ENCODE measurements around the gene FUT2. TPM values are rescaled to one million over a fixed set of nuclear protein-coding genes. Genes with fewer than 3 reads are reported as not detected.

The FUT2 gene
- total RNA-seq, 2 donors from 2014 or later = 125 to 141 TPM

- Histone ChIP-seq H3K9ac (ENCODE audit: low read depth in 2 of 2, low read length in 2 of 2) (no peak within 1 kb of the TSS), H3K4me1 (no peaks in the 10 kb centered on the region), H3K4me3 (no peak within 1 kb of the TSS), H3K27ac (no peak within 1 kb of the TSS), H3K36me3 (no peaks in the 10 kb centered on the region), H3K27me3 (no peaks in the 10 kb centered on the region), H3K9me3 (no peaks in the 10 kb centered on the region)
- no peak for DNase-seq
- intact Hi-C loops (cut with DNase I) = no loop called here
- no peak for TF ChIP-seq CTCF (IDR thresholded peaks at IDR 0.05)
These were observed 22.8 kb upstream of the FUT2 start, which contains the start of gene NTN5 for GRCh38 chr19:48672994-48673393. Gene NTN5 (minus strand): TSS chr19:48673017. CDS start chr19:48670986, 2,031 bp downstream.

GRCh38 chr19:48673436-48674100 is 22.2 kb upstream of the FUT2 start:
- Histone ChIP-seq H3K9me3 (no peaks in the 10 kb centered on the region), H3K4me1 (peaks cover 3% of the 10 kb centered on the region), H3K4me3 (no peak overlapping the region), H3K36me3 (no peaks in the 10 kb centered on the region), H3K9ac (ENCODE audit: low read depth in 2 of 2, low read length in 2 of 2) (no peak overlapping the region), H3K27ac (no peak overlapping the region), H3K27me3 (no peaks in the 10 kb centered on the region)
- intact Hi-C loops (cut with DNase I) = no loop called here
- no peak for TF ChIP-seq CTCF (IDR thresholded peaks at IDR 0.05)
- no peak for DNase-seq

DNA sequence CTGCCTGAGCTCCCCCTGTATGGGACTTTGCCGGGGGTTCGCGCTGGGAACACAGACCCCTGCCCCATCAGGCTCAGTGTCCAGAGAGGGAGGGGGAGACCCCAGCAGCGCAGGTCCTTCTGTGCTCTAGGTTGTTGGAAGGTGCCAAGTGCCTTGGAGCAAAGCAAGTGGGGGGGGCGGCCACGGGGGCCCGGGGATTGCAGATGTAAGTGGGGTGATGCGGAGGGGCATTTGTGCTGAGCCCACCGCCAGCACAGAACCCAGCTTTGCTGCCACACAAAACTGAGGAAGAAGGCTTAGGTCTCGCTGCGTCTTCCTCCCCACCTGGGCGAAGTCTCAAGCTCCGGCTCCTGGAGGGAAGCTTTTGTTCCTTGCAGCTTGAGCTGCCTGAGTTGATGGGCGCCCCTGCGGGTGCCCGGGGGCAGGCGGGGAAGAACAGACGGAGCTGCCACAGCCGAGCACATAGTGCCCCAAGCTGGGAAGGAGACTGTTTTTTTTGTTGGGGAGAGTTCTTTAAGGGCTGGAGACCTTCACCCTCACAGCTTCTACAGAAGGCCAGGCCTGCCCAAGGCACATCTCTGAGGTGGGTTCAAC is 21.5 kb upstream of the FUT2 start:
- Histone ChIP-seq H3K9ac (ENCODE audit: low read depth in 2 of 2, low read length in 2 of 2) (no peak overlapping the region), H3K4me1 (peaks cover 3% of the 10 kb centered on the region), H3K27ac (no peak overlapping the region), H3K36me3 (no peaks in the 10 kb centered on the region), H3K9me3 (no peaks in the 10 kb centered on the region), H3K27me3 (no peaks in the 10 kb centered on the region), H3K4me3 (no peak overlapping the region)
- DNase-seq = no peak
- intact Hi-C loops (cut with DNase I) = no loop called here
- TF ChIP-seq CTCF (IDR thresholded peaks at IDR 0.05) = no peak

- H3K4me3 ChIP-seq = no peak overlapping the region
- peak; percentile 84 for TF ChIP-seq CTCF (IDR thresholded peaks at IDR 0.05)
- intact Hi-C loops (cut with DNase I) = loop anchor here (5.0 kb wide), 1 partner anchor 62 kb away; no protein-coding TSS in a partner anchor
- no peaks in the 10 kb centered on the region for H3K9me3 ChIP-seq
- peak overlapping the region in 1 of 2 donors; percentile 35 for H3K9ac ChIP-seq (ENCODE audit: low read depth in 2 of 2, low read length in 2 of 2)
- peaks cover 3% of the 10 kb centered on the region for H3K4me1 ChIP-seq
- no peak overlapping the region for H3K27ac ChIP-seq
- H3K27me3 ChIP-seq = no peaks in the 10 kb centered on the region
- no peaks in the 10 kb centered on the region for H3K36me3 ChIP-seq
- peak; percentile 87 for DNase-seq
These were observed 20.6 kb upstream of the FUT2 start for GRCh38 chr19:48674921-48675824.

DNA sequence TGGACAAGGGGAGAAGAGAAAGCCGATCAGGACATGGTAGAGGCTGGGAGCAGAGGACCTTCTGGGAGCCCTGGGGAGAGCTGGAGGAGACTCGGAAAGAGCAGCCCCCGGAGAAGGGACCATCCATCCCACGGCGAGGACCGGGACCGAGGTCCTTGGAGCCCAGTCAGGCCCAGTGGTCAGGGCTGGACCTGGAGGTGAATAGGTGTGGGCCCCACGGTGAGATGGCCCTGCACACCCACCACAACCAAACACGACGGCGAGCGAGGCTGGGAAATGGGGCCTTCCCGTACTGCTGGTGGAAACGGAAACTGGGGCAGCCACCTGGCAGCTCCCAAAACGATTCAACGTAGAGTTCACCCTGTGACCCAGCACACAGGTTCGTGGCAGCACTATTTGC is 19.3 kb upstream of the FUT2 start:
- no peak for DNase-seq

More for the DNA sequence above, 19.3 kb upstream of the FUT2 start:
- no peaks in the 10 kb centered on the region for H3K27me3 ChIP-seq
- no peak for TF ChIP-seq CTCF (IDR thresholded peaks at IDR 0.05)
- H3K36me3 ChIP-seq = no peaks in the 10 kb centered on the region
- intact Hi-C loops (cut with DNase I) = loop anchor here (5.0 kb wide), 1 partner anchor 61 kb away; no protein-coding TSS in a partner anchor
- peak overlapping the region; percentile 62 for H3K27ac ChIP-seq
- peaks cover 3% of the 10 kb centered on the region for H3K4me1 ChIP-seq
- H3K9me3 ChIP-seq = no peaks in the 10 kb centered on the region
- H3K9ac ChIP-seq (ENCODE audit: low read depth in 2 of 2, low read length in 2 of 2) = peak overlapping the region in 1 of 2 donors; percentile 40
- H3K4me3 ChIP-seq = no peak overlapping the region

All from colonic mucosa (tissue), 4 donors.